Activated T-helper 9 cell treated with anti-CD3 and anti-CD28 coated beads, Interleukin-2, amount 50 U/mL, for 16 hours (primary cell): Measurements from ENCODE around the gene MRPL38.
"Not testable (repeated sequence)": the region's sequence is repeated elsewhere in the genome, so short reads cannot be mapped to it uniquely, and the experiment has no call there.

ENCODE experiments used
- DNase-seq: peaks from one replicate; pipeline ENCODE4 v3.0.0-alpha.2; 2020; ENCODE audit warnings: low read depth

MRPL38 gene

GRCh38 chr17:75896415-75897159 lies 8.1 kb downstream of the MRPL38 start, which contains the start of gene TRIM65:
TSS of gene TRIM65 (minus strand) at chr17:75896951. CDS start at chr17:75896937, 14 bp downstream.
- DNase-seq, result peak; percentile 67

DNA sequence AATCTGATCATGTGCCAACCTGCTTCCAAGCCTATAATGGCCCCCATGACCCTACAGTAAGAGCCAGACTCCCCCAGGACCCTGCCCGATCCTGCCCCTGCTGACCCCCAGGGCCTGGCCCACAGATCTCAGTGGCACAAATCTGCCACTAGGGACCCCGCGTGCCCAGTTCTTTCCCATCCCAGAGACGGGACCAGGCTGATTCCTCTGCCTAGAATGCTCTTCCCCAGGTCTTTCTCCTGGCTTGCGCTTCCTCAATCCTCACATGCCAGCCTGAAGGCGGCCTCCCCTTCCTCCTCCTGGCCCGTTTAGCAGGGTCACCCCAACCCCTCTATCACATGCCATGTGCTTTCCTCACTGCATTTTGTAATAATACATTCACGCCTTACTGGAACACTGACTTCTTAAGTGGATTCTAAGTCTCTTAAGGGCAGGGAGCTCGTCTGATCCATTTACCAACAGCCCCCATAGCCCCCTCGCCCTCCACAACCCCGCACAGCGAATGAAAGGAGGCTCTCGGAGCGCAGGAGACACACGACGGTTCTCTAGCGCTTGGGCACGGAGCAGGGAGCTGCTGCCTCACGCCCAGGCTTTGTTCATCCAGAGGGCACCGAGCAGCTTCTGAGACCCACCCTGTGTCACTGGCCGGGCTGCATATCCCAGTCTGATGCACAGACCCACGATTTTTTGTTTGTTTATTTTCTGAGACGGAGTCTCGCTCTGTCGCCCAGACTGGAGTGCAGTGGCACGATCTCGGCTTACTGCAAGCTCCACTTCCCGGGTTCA lies 9.1 kb downstream of the MRPL38 start:
- DNase-seq, result no peak

DNA sequence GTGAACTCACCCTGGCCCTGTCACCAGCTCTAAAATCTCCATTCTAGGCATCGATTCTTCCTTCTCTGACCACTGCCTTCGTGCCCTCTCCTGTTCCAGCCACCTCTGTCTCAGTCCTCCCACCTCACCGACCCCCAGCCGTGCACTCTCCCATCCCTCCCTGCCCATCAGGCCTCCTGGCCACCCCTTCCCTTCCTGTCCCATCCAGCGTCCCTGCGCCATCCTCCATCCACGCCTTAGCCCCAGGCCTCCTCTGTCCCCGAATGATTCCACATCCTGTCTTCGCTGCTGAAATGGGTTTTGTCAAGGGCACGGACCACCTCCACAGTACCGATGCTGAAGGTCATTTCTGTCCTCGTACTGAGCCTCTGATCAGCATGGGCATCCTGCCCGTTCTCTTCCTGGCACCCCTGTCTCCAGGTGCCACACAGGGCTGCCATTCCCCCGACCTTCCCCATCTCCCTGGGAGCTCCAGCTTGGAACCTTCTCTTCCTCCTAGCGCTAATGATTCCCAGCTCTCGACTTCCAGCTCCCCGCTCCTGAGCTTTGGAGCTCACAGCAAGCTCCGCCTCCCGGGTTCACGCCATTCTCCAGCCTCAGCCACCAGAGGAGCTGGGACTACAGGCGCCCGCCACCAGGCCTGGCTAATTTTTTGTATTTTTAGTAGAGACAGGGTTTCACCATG lies 10.5 kb downstream of the MRPL38 start:
- no peak for DNase-seq

- DNase-seq, result no peak
Observed at GRCh38 chr17:75893305-75894048, 11.2 kb downstream of the MRPL38 start.

DNA sequence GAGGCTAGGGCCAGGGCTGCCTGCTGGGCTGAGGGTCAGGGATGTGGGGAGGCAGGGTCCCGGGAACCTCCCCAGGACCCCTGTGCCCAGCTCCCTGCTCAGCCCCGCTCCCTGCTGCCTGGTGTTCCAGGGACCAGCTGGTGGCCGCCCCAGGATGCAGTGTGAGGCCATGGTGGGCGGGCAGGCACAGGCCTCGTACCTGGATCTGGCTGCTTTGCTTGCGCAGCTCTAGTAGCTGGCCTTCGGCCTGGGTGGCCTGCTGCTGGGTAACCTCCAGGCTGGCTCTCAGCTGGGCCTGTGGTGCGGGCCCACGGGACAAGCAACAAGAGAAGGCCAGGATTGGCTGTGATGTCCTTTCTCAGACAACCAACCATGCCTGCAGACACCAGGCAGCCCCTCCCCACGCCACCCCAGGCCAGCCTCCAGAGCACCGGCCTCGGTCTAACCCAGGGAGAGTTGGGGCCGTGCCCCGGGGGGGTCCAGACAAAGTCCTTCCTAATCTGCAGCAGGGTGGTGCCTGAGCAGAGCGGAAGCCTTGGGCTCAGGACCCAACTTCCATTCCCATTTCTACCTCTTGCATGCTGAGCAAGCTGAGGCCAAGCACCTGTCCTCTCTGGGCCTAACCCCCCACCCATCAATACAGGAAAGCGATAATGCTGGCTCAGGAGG lies 12.0 kb downstream of the MRPL38 start:
- no peak for DNase-seq

DNA sequence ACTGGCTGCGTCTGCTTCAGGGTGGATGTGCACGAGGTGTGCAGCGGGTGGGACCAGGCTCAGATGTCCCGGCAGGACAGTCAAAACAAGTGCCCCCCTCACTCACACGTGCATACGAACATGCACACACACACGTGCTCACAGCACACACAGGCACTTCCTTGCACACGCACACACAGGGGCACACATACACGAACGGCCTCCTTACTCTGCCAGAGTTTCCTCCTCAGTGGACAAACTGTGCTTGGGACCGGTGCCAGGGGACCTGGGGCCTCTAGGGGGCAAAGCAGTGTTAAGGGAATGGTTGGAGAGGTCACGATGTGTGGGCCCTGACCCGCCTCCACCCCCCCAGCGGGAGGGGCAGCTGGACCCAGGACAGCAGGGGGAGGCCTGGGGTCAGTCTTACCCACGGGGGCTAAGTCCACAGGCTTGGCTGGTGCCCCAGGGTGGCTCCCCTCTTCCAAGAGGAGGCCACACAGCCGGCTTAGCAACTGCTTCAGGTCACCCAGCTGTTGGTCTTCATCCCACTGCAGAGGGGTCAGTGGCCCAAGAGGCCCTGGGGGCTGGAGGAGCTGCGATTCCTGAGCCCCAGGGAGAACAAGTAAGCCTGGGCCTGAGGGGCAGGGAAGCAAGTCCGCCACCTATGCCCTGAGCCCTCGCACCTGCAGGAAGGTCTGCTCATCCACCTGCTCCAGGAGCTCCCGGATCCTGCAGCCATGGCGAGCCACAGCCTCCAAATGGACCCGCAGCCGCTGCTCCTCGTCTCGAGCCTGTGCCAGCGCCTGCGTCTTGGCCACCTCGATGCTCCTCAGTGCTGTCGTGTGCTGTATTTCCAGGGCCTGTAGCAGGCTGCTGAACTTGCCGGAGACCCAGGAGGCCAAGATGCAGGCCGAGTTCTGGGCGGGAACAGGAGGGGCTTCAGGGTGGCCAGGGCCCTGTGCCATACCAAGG lies 12.8 kb downstream of the MRPL38 start:
- no peak for DNase-seq

DNA sequence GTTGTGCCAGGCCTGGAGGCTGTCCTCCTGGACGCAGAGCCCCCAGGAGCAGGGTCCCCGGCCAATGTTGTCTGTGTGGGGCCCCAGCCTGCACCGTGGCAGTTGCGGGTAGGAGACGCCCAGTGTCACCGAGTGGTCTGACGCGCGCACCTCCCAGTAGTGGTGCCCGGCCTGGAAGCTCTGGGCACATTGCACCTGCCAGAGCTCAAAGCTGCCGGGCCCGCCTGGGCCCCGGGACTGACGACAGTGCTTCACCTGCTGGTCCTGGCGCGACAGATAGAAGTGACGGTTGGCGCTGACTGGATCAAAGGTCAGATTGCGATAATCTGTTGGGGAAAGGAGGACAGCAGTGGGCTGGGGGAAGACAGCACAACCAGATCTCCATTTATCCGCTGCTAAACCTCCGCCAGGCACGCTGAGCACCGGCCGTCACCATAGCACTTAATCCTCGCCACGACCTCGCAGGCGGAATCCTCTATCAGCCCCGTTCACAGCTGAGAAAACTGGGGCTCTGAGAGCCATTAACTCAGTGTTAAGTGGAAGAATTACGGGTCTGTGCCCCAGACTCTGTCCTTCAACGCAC lies 13.6 kb downstream of the MRPL38 start:
- DNase-seq, result no peak

DNA sequence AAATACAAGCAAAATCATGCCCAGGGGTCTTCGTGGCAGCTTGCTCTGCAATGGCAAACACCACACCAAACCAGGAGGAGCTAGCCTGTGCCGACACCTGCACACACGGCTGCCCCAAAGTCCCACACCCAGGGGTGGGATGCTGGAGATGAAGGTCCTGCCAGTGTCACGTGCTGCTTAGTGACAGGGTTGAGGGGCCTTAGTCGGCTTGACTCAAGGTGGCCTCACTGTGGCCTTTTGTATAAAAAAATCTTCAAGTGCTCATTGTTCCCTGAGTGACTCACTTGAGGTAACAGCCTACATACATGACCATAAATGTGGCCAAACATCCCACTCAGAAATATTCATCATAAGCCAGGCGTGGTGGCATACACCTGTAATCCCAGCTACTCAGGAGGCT lies 15.2 kb downstream of the MRPL38 start:
- DNase-seq, result no peak

DNA sequence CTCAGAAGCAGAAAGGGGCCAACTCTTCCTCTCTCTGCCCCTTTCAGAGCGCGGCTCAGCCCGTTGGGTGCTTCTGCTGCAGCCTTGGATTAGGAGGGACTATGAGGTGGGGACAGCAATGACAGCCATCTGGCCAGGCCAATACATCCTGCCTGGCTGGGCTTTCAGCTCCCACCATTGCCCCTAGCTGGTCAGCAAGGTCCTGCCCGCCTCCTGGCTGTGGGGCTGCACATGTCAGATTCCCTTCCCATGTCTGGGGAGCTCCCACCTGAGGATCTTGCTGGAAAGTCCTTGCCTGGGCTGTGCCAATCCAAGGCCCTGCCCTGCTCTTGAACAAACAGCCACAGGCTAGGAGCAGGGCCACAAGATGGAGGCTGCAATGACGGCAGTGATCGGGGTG lies 16.2 kb downstream of the MRPL38 start:
- DNase-seq, result no peak

DNA sequence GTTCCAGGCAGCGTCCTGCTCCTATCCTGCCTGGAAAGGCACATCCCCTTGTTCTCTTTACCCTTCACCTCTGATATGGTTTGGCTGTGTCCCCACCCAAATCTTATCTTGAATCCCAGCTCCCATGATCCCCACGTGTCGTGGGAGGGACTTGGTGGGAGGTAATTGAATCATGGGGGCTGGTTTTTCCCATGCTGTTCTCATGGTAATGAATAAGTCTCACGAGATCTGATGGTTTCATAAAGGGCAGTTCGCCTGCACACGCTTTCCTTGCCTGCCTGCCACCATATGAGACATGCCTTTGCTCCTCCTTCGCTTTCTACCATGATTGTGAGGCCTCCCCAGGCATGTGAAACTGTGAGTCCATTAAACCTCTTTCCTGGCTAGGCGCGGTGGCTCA lies 18.8 kb downstream of the MRPL38 start:
- not testable (repeated sequence) for DNase-seq

DNA sequence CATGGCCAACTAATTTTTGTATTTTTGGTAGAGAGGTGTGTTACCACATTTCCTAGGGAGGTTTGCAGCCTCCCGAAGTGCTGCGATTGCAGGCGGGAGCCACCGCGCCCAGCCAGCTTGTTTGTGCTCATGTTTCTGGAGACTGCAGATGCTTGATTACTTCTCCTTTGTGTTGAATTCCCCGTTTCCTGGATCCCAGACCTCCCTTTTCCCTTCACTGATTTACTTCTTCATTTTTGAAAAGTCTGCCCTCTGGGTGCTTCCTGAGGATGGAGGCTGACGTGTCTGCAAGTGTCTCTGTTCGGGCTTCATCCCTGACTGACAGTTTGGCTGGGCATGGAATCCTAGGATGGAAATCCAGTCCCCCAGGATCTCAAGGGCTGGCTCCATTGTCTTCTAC lies 19.3 kb downstream of the MRPL38 start:
- DNase-seq, result no peak

GRCh38 chr17:75881678-75882454 lies 22.8 kb downstream of the MRPL38 start:
- no peak for DNase-seq

DNA sequence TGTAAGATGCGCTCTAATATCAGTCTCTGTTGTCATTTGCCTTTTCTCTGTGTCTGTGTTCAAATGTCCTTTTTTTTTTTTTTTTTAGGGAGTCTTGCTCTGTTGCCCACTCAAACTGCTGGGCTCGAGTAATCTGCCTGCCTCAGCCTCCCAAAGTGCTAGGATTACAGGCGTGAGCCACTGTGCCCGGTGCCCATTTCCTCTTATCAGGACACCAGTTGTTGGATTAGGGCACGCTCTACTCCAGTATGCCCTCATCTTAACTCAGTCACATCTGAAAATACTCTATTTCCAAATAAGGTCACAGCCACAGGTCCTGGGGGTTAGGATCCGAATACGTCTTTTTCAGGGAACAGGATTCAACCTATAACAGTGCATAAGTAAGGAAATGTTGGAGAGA lies 24.4 kb downstream of the MRPL38 start:
- DNase-seq, result no peak

GRCh38 chr17:75878174-75878998 lies 26.3 kb downstream of the MRPL38 start, which contains the start of gene TRIM47:
TSS of gene TRIM47 (minus strand) at chr17:75878581. CDS start at chr17:75878548, 33 bp downstream.
- DNase-seq, result no peak

DNA sequence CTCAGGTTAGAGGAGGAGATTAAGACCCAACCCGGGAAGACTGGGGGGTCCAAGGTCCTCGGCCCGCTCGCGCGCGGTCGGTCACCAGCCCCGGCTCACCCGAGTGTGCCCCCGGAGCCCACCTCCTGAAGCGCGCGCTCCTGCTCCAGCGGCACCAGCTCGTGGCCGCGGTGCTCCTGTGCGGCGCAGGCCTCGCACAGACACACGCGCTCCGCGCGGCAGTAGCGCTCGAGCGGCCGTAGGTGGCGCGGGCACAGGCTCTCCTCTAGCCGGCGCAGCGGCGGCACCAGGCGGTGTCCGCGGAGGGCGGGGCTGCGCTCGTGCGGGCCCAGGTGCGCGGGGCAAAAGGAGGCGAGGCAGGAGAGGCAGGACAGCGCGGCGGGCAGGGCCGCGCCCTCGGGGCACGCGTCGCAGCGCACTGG lies 26.9 kb downstream of the MRPL38 start:
- DNase-seq, result peak; percentile 67

DNA sequence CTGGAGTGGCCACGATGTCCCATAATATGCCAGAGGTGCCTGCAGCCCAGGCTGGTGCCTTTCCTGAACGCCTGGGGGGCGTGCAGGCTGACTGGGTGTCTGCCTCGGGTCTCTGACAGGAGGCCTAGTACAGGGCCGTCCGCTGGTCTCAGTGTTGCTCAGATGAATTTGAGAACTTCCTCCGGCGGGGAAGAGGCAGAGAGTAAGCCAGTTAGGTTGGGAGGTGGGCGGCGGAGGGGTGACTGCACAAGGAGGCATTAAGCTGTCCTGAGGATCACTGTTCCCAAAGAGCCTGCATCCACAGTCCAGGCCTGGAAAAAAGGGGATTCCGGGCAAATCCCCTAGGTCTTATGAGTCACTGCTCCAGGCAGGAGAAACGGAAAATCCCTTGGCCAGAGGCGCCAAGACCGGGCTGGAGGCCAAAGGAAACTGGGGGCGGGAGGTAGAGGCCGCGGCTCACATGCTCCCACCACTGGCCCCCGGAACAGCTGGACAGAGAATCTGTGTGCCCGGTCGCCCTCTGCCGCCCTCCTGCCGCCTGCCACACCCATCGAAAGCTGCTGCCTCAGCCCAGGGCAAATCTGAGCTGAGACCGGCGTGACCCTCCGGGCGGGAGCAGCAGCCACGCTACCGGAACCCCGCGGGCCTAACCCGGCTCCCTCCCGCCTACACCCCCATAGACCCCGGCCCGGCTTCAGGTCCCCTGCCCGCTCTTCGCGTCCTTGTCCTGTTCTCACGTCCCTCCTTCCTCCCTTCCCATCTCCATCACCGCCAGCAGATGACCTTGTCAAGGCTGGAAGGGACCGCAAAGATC lies 27.5 kb downstream of the MRPL38 start:
- DNase-seq, result no peak
